Lung (tissue), 12 donors: ENCODE measurements around the gene RASGEF1C. TPM values are rescaled to one million over a fixed set of nuclear protein-coding genes. Genes with fewer than 3 reads are reported as not detected.

Source experiments
- ATAC-seq: fragments of 200-7000 bp; cut with Tn5 transposase; one replicate; pipeline ENCODE4 v1.9.1; 2020; ENCODE audit warnings: moderate number of reproducible peaks; ENCODE audit not compliant: insufficient read depth, low FRiP score
- DNase-seq, 3 donors: peaks; one replicate each; pipeline ENCODE4 v3.0.0-alpha.2; 2013 to 2017
- H3K27ac ChIP-seq, 2 donors: one replicate each; pipeline ENCODE4 v1.5.1; 2013; ENCODE audit warnings: mild to moderate bottlenecking in 2 of 2, moderate library complexity in 2 of 2, control low read depth in 1 of 2, inconsistent platforms in 1 of 2, low read depth in 1 of 2, low read length in 1 of 2
- H3K27me3 ChIP-seq, 3 donors: one replicate each; pipeline ENCODE4 v1.5.1; 2013; ENCODE audit warnings: low read length in 2 of 3; ENCODE audit not compliant: control insufficient read depth in 3 of 3, insufficient read depth in 3 of 3
- H3K36me3 ChIP-seq, 4 donors: one replicate each; pipeline ENCODE4 v1.5.1; 2013; ENCODE audit warnings: low read length in 4 of 4, mild to moderate bottlenecking in 1 of 4, moderate library complexity in 1 of 4; ENCODE audit not compliant: control insufficient read depth in 4 of 4, insufficient read depth in 4 of 4
- H3K4me1 ChIP-seq, 5 donors: one replicate each; pipeline ENCODE4 v1.5.1; 2013; ENCODE audit warnings: low read length in 5 of 5, mild to moderate bottlenecking in 2 of 5, moderate library complexity in 1 of 5; ENCODE audit not compliant: control insufficient read depth in 5 of 5, insufficient read depth in 5 of 5
- H3K4me3 ChIP-seq: one replicate; pipeline ENCODE4 v1.5.1; 2013; ENCODE audit warnings: mild to moderate bottlenecking, control low read depth, moderate library complexity
- H3K9ac ChIP-seq, 2 donors: one replicate each; pipeline ENCODE4 v1.5.1; 2013; ENCODE audit warnings: low read length in 2 of 2, control low read depth in 1 of 2; ENCODE audit not compliant: insufficient read depth in 1 of 2
- H3K9me3 ChIP-seq, 4 donors: one replicate each; pipeline ENCODE4 v1.5.1; 2013; ENCODE audit warnings: low read length in 3 of 4, mild to moderate bottlenecking in 1 of 4, moderate library complexity in 1 of 4; ENCODE audit not compliant: control insufficient read depth in 4 of 4, insufficient read depth in 3 of 4
- CTCF ChIP-seq: IDR thresholded peaks from 2 replicates; pipeline ENCODE4 v1.5.1; 2012; ENCODE audit warnings: mild to moderate bottlenecking; ENCODE audit errors: control extremely low read depth, extremely low read depth
- WGBS, 2 donors: extraction: QIAGEN DNeasy Blood & Tissue Kit; methylation state at CpG; one replicate each; pipeline ENCODE4 v1.1.7; 2013; 5-methylcytosine and 5-hydroxymethylcytosine counted together
- polyA plus RNA-seq, 2 donors: library from polyadenylated mRNA; stranded (reverse); fragments of 200-250 nt; gene quantifications; one replicate each; pipeline ENCODE4 v1.2.1, GENCODE V29; 2013
- total RNA-seq, 2 donors: library from RNA; depleted of rRNA in 1 of 2; stranded (reverse); fragments of >200 nt in 1 of 2; gene quantifications; one replicate each; pipeline ENCODE4 v1.2.1, GENCODE V29; 2014 to 2021
- donor health status: control.
- donor health status: control.
- donor health status: Bipolar disorder and iron deficiency.
- donor health status: healthy.
- donor health status: DM: yes; HTN: yes; CAD: no.

Gene RASGEF1C
- total and polyA plus RNA-seq, 4 donors, result 0.03 to 0.31 TPM; not detected in 2

DNA sequence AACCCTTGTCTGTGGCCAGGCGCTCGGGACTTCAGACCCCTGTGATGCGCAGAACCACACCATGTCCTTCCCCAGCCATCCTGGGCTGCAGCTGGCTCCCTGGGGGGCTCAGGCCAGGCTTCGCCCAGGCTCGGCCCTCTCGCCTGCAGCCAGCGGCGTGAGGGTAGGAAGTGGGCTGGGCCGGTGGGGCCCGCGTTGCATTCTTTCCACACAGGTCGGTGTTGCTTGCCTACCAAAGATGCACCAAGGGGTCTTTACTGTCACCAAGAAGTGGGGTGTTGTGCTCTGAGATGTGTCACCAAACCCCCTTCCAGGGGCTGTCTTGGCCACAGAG, 89.1 kb downstream of the RASGEF1C start:
- Histone ChIP-seq H3K9me3 (no peaks in the 10 kb centered on the region), H3K27me3 (no peaks in the 10 kb centered on the region), H3K4me1 (no peaks in the 10 kb centered on the region), H3K27ac (no peak overlapping the region), H3K36me3 (no peaks in the 10 kb centered on the region), H3K9ac (no peak overlapping the region), H3K4me3 (no peak overlapping the region)
- no peak for TF ChIP-seq CTCF
- WGBS, 2 donors, result 90% methylated on average over 12 of the region's 12 CpGs
- ATAC-seq (no peak), DNase-seq (peak in 1 of 3 donors; percentile 6)

DNA sequence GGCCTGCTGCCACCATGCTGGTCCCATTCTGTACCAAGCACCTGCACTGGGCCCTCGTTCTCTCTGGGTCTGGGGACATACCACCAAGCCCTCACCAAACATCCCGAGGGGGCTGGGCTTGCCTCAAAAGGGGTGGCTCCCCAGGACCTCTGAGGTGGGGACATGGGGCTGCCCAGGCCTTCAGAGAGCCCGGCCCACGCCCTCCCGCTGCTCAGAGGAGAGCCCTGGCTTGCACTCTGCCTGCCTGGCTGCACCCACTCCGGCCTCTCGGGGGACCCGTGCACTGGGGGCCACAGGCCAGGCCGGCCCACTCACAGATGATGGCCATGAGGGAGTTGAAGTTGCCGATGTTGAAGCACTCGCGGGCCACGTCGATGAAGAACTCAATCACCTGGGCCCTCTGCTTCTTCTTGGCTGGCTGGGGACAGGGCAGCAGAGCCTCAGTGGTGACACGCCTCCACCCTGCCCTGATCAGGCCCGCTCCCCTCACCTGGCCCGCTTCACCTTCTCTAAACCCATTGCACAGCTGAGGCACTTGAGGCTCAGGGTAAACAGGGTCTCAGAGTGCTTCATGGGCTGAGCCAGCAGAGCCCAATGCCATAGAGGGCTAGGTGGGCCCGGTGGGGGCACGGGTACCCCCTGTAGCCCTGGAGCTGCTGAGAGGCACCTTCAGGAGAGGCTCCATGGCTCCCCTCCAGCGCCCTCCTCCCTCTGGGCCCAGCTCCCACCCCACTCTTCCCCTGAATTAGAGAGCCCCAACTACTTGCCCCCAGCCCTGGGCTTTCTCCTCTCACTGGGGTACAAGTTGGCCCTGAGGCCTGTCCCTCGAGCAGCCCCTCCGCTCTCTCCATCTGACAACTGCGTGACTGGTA, 89.7 kb downstream of the RASGEF1C start:
- WGBS, 2 donors, result 92 to 94% methylated on average over 23 of the region's 23 CpGs
- no peaks in the 10 kb centered on the region for H3K4me1 ChIP-seq
- H3K4me3 ChIP-seq, result no peak overlapping the region
- no peaks in the 10 kb centered on the region for H3K36me3 ChIP-seq
- H3K9me3 ChIP-seq, result no peaks in the 10 kb centered on the region
- DNase-seq (peak in 1 of 3 donors; percentile 9), ATAC-seq (no peak)
- H3K27me3 ChIP-seq, result no peaks in the 10 kb centered on the region
- no peak overlapping the region for H3K27ac ChIP-seq
- no peak for TF ChIP-seq CTCF
- H3K9ac ChIP-seq, result no peak overlapping the region

DNA sequence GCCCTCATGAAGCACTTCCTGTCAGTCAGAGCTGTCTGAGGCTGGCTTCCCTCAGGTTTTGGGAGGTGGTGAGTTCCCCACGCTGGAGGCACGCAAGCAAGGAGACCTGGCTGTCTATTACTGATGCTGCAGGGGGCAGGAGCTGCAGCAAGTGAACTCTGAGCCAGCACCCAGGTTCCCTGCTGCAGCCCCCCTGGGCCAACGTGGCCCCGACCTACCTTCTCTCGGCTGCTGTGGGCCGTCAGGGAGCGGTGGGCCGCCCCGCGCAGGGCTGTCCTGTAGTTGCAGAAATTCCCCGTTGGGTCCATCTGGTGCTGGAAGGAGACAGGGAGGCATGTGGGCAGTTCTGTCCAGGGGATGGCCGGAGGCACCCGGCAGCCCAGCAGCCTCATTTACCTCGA, 90.6 kb downstream of the RASGEF1C start:
- no peak for TF ChIP-seq CTCF
- Histone ChIP-seq H3K9me3 (no peaks in the 10 kb centered on the region), H3K4me3 (no peak overlapping the region), H3K27me3 (no peaks in the 10 kb centered on the region), H3K4me1 (no peaks in the 10 kb centered on the region), H3K27ac (no peak overlapping the region), H3K9ac (no peak overlapping the region), H3K36me3 (no peaks in the 10 kb centered on the region)
- 93 to 98% methylated on average over 14 of the region's 14 CpGs for WGBS, 2 donors
- no peak for ATAC-seq
- DNase-seq, result peak in 1 of 3 donors; percentile 6
